B cell (primary cell): ENCODE measurements around the gene TRMT11. TPM values are rescaled to one million over a fixed set of nuclear protein-coding genes. Genes with fewer than 3 reads are reported as not detected.

Experiments used
- ATAC-seq: fragments of 200-7000 bp; cut with Tn5 transposase; one replicate; pipeline ENCODE4 v1.10.0; 2021; ENCODE audit warnings: low read depth, mild to moderate bottlenecking, moderate number of reproducible peaks, moderate library complexity
- CTCF ChIA-PET: fragments of 350-600 bp; sonication (Branson Sonifier 250); formaldehyde crosslinking; loops from one replicate; lab custom pipeline; 2021; ENCODE audit warnings: antibody characterized with exemption, inconsistent platforms; lab: Charles Lee
- POLR2A ChIA-PET: fragments of 350-600 bp; sonication (Branson Sonifier 250); formaldehyde crosslinking; loops from one replicate; lab custom pipeline; 2021; ENCODE audit warnings: antibody characterized with exemption; lab: Charles Lee
- DNase-seq: peaks from one replicate; pipeline ENCODE4 v3.0.0; 2013
- H2AFZ ChIP-seq: 2 replicates; pipeline ENCODE4 v1.6.1; 2012; ENCODE audit warnings: mild to moderate bottlenecking, low read depth, low read length; ENCODE audit not compliant: insufficient read depth, poor library complexity, severe bottlenecking
- H3K27ac ChIP-seq, 2 donors: 1 replicate in 1 of 2; 2 replicates in 1 of 2; pipeline ENCODE4 v1.5.1; 2012 to 2013; ENCODE audit warnings: low read length in 2 of 2, mild to moderate bottlenecking in 2 of 2, moderate library complexity in 1 of 2
- H3K27me3 ChIP-seq, 4 experiments: fragments of 200-600 bp in 1 of 4; sonication (generic) in 1 of 4; replicated peaks in 1 of 4; 1 replicate in 2 of 4; 2 replicates in 2 of 4; pipeline versions ENCODE4 v1.6.1 to v1.7.0; 2013 to 2016; ENCODE audit warnings: low read length in 3 of 4, mild to moderate bottlenecking in 2 of 4, mixed read lengths in 1 of 4, moderate library complexity in 1 of 4; ENCODE audit not compliant: insufficient read depth in 4 of 4, control insufficient read depth in 3 of 4; ENCODE audit errors: control extremely low read depth in 1 of 4
- H3K36me3 ChIP-seq, 2 experiments: replicated peaks in 1 of 2; 1 replicate in 1 of 2; 2 replicates in 1 of 2; pipeline versions ENCODE4 v1.6.1 to v1.7.1; 2013; ENCODE audit warnings: low read length in 1 of 2; ENCODE audit not compliant: insufficient read depth in 2 of 2, control insufficient read depth in 1 of 2; ENCODE audit errors: control extremely low read depth in 1 of 2, extremely low read depth in 1 of 2
- H3K4me1 ChIP-seq, 2 donors: fragments of 200-600 bp in 1 of 2; sonication (generic) in 1 of 2; 1 replicate in 1 of 2; 2 replicates in 1 of 2; pipeline versions ENCODE4 v1.5.1 to v1.6.1; 2013 to 2017; ENCODE audit warnings: low read length in 2 of 2; ENCODE audit not compliant: control insufficient read depth in 2 of 2, insufficient read depth in 2 of 2
- H3K4me2 ChIP-seq: replicated peaks from 2 replicates; pipeline ENCODE3; 2012; ENCODE audit warnings: mild to moderate bottlenecking, low read depth, low read length; ENCODE audit not compliant: poor library complexity, severe bottlenecking
- H3K4me3 ChIP-seq, 5 experiments: fragments of 200-600 bp in 1 of 5; sonication (generic) in 1 of 5; 1 replicate in 3 of 5; 2 replicates in 2 of 5; pipeline versions ENCODE4 v1.5.1 to v1.7.0; 2011 to 2016; ENCODE audit warnings: low read length in 4 of 5, mild to moderate bottlenecking in 4 of 5, low read depth in 2 of 5, control low read depth in 1 of 5, moderate library complexity in 1 of 5; ENCODE audit not compliant: insufficient read depth in 1 of 5; ENCODE audit errors: control extremely low read depth in 1 of 5, extremely low read depth in 1 of 5
- H3K79me2 ChIP-seq: fragments of 200-600 bp; sonication (generic); one replicate; pipeline ENCODE4 v1.6.0; 2016; ENCODE audit warnings: low read length; ENCODE audit not compliant: control insufficient read depth, insufficient read depth
- H3K9ac ChIP-seq: fragments of 200-600 bp; sonication (generic); 2 replicates; pipeline ENCODE4 v1.6.1; 2017; ENCODE audit warnings: mild to moderate bottlenecking, low read length, moderate library complexity
- H3K9me3 ChIP-seq, 3 donors: one replicate each; pipeline versions ENCODE4 v1.6.1 to v1.7.1; 2013; ENCODE audit warnings: low read length in 2 of 3; ENCODE audit not compliant: control insufficient read depth in 2 of 3, insufficient read depth in 1 of 3; ENCODE audit errors: control extremely low read depth in 1 of 3
- H4K20me1 ChIP-seq: 2 replicates; pipeline ENCODE4 v1.6.0; 2012; ENCODE audit warnings: mild to moderate bottlenecking, low read length; ENCODE audit not compliant: insufficient read depth, control insufficient read depth, poor library complexity, severe bottlenecking
- H3K27ac Mint-ChIP-seq: one replicate; pipeline ENCODE4 v1.8.0; 2021; ENCODE audit warnings: mixed read lengths
- H3K27me3 Mint-ChIP-seq: one replicate; pipeline ENCODE4 v1.8.0; 2021; ENCODE audit warnings: mixed read lengths
- H3K4me1 Mint-ChIP-seq: one replicate; pipeline ENCODE4 v1.8.0; 2021; ENCODE audit warnings: mixed read lengths
- H3K4me3 Mint-ChIP-seq: one replicate; pipeline ENCODE4 v1.8.0; 2021; ENCODE audit warnings: mixed read lengths
- H3K9me3 Mint-ChIP-seq: one replicate; pipeline ENCODE4 v1.8.0; 2022; ENCODE audit warnings: mixed read lengths; ENCODE audit not compliant: insufficient read depth
- CTCF ChIP-seq: fragments of 200-600 bp; IDR thresholded peaks from one replicate; pipeline ENCODE4 v1.8.0; 2022; ENCODE audit warnings: antibody characterized with exemption, mild to moderate bottlenecking
- EZH2 ChIP-seq: IDR thresholded peaks from 2 replicates; pipeline ENCODE4 v1.6.1; 2012; ENCODE audit warnings: borderline replicate concordance, low read depth, mild to moderate bottlenecking, moderate library complexity, low read length; ENCODE audit not compliant: insufficient read depth, poor library complexity, severe bottlenecking
- WGBS: methylation state at CpG from one replicate; pipeline ENCODE4 v1.1.5; 2013; ENCODE audit warnings: missing lambda C conversion rate; ENCODE audit not compliant: insufficient coverage; 5-methylcytosine and 5-hydroxymethylcytosine counted together
- intact Hi-C: fragments of 100-400 bp; cut with micrococcal nuclease; formaldehyde crosslinking; loops from one replicate; pipeline ENCODE4 v1.10.0; 2022
- polyA plus RNA-seq: library from polyadenylated mRNA; depleted of rRNA; stranded (reverse); fragments of >200 nt; gene quantifications from 2 replicates; pipeline ENCODE4 v1.2.3, GENCODE V29; 2012
- total RNA-seq, 2 donors: library from RNA; stranded (reverse); fragments of 120-200 nt in 1 of 2; gene quantifications; 1 replicate in 1 of 2; 2 replicates in 1 of 2; pipeline versions ENCODE4 v1.2.3 to v1.2.4, GENCODE V29; 2013 to 2022

The TRMT11 gene
- total and polyA plus RNA-seq, 2 donors (not counting 1 experiment from before 2014, with no cell fraction given) = 12.1 to 30.4 TPM

DNA sequence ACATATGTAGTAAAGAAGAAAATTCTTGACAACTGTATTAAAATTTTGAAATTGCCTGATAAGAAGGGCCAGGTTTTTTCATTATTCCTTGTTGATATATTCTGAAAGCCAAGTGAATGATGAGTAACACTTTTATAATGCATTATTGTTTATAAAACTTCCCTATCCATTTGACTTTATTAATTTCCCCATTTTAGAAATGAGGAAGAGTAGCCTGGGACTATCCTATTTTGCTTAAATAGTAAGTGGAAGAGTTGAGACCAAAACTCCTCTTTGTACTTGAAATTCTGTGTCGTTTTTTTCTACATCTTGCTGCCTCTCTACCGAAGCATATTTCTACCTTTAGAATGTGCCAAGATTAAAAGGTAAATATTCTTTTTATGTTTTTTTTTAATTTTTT lies 39.7 kb downstream of the TRMT11 start:
- Histone ChIP-seq H3K79me2 (no peaks in the 10 kb centered on the region), H4K20me1 (no peaks in the 10 kb centered on the region), H3K4me1 (no peaks in the 10 kb centered on the region), H3K36me3 (peaks cover 6 to 49% of the 10 kb centered on the region in 2 experiments), H3K27ac (no peak overlapping the region), H3K4me3 (no peak overlapping the region), H3K27me3 (no peaks in the 10 kb centered on the region), H3K4me2 (no peak overlapping the region), H3K9me3 (no peaks in the 10 kb centered on the region), H3K9ac (no peak overlapping the region), H2AFZ (no peak overlapping the region)
- Mint-ChIP-seq H3K27ac (no peak overlapping the region), H3K4me1 (no peaks in the 10 kb centered on the region), H3K4me3 (no peak overlapping the region), H3K9me3 (no peaks in the 10 kb centered on the region), H3K27me3 (no peaks in the 10 kb centered on the region)
- ATAC-seq (no peak), DNase-seq (no peak)
- intact Hi-C loops = no loop called here
- ChIA-PET POLR2A (no interaction called here), CTCF (no interaction called here)
- TF ChIP-seq CTCF (no peak), EZH2 (no peak)
- WGBS = no CpG with 5 or more reads among the region's 2 CpGs

DNA sequence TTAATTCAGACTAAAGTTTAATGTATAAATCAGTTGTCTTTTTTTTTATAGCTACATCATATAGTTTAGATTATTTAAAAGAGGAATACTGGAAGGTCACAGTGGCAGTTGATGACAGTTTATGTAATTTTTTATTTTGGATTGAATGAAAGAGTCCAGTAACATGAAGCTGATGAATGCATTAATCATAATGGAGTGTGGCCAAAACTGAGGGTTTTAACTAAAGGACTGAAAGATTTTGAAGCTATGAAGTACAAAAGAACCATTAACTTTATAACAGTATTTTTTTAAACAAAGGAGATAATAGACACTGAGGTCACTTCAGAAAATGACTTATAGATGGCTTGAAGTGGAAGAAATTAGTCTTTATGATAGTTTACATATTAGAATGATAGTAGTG lies 41.3 kb downstream of the TRMT11 start:
- TF ChIP-seq CTCF = no peak
- TF ChIP-seq EZH2 = no peak
- no peak overlapping the region for H3K27ac Mint-ChIP-seq
- Histone ChIP-seq H3K27me3 (no peaks in the 10 kb centered on the region), H3K4me1 (no peaks in the 10 kb centered on the region), H3K4me3 (no peak overlapping the region), H2AFZ (no peak overlapping the region), H4K20me1 (no peaks in the 10 kb centered on the region), H3K36me3 (peaks cover 10 to 38% of the 10 kb centered on the region in 2 experiments), H3K9ac (no peak overlapping the region), H3K4me2 (no peak overlapping the region), H3K9me3 (no peaks in the 10 kb centered on the region), H3K79me2 (no peaks in the 10 kb centered on the region), H3K27ac (no peak overlapping the region)
- intact Hi-C loops = no loop called here
- no peaks in the 10 kb centered on the region for H3K27me3 Mint-ChIP-seq
- ChIA-PET CTCF (interaction anchor here (1.4 kb wide), 1 partner anchor 32 kb away, joined by 4 read pairs; no protein-coding TSS in a partner anchor), POLR2A (no interaction called here)
- H3K4me3 Mint-ChIP-seq = no peak overlapping the region
- H3K9me3 Mint-ChIP-seq = no peaks in the 10 kb centered on the region
- DNase-seq (no peak), ATAC-seq (no peak)
- H3K4me1 Mint-ChIP-seq = no peaks in the 10 kb centered on the region
